ENCODE results near the gene ZNF780B. TPM values are rescaled to one million over a fixed set of nuclear protein-coding genes. Genes with fewer than 3 reads are reported as not detected.
A peak's percentile ranks its signal among the peaks of the same experiment; 100 is the strongest.

ZNF780B gene
- polyA plus RNA-seq (2013, experiment 1 of 2): 7.2 TPM
- 8.8 TPM for polyA plus RNA-seq (2013, experiment 2 of 2)

GRCh38 chr19:40055832-40056504 lies at the start of gene ZNF780B:
Gene ZNF780B, minus strand, starts transcription at chr19:40056231. Its CDS starts 5,899 bp downstream, at chr19:40050332.
- peak within 1 kb of the TSS in 1 of 2 experiments; percentile 78 for H3K23ac ChIP-seq (ENCODE audit: low read length in 2 of 2)
- H2BK15ac ChIP-seq (ENCODE audit: low read depth, poor library complexity, severe bottlenecking): peak within 1 kb of the TSS; percentile 52
- H3K9ac ChIP-seq (ENCODE audit: low read length): peak within 1 kb of the TSS; percentile 91
- no peak within 1 kb of the TSS for H2AK5ac ChIP-seq (ENCODE audit: low read length, severe bottlenecking)
- H3K14ac ChIP-seq (ENCODE audit: low read length in 2 of 2): peak within 1 kb of the TSS in 1 of 2 experiments; percentile 68
- no peak within 1 kb of the TSS for H3K27ac ChIP-seq (ENCODE audit: low read length, poor library complexity, severe bottlenecking)
- DNase-seq: peak; percentile 69
- no peaks in the 10 kb centered on the region for H3K27me3 ChIP-seq (ENCODE audit: control insufficient read depth in 1 of 2, insufficient read depth in 1 of 2, low read length in 2 of 2)
- peak within 1 kb of the TSS; percentile 94 for H2AFZ ChIP-seq (ENCODE audit: low read depth, low read length)
- H3K4ac ChIP-seq (ENCODE audit: low read depth in 1 of 2, low read length in 2 of 2): peak within 1 kb of the TSS; percentile 3 to 6
- peak within 1 kb of the TSS; percentile 95 for H4K8ac ChIP-seq (ENCODE audit: low read length)
- peaks cover 20% of the 10 kb centered on the region for H3K9me3 ChIP-seq (ENCODE audit: control insufficient read depth, low read length)
- H3K4me3 ChIP-seq (ENCODE audit: insufficient read depth in 1 of 2, low read depth in 1 of 2, low read length in 2 of 2): peak within 1 kb of the TSS; percentile 70 to 99
- peak within 1 kb of the TSS; percentile 55 to 61 for H3K18ac ChIP-seq (ENCODE audit: low read depth in 1 of 2, low read length in 2 of 2)
- H3K4me1 ChIP-seq (ENCODE audit: control insufficient read depth, insufficient read depth, low read depth, low read length): peaks cover 2% of the 10 kb centered on the region
- H2BK5ac ChIP-seq (ENCODE audit: low read depth, low read length, poor library complexity, severe bottlenecking): no peak within 1 kb of the TSS
- peak within 1 kb of the TSS; percentile 77 for H3K4me2 ChIP-seq (ENCODE audit: low read length, poor library complexity, severe bottlenecking)
- peak within 1 kb of the TSS; percentile 0 for H4K91ac ChIP-seq (ENCODE audit: low read length)
- no peaks in the 10 kb centered on the region for H3K36me3 ChIP-seq (ENCODE audit: control insufficient read depth in 1 of 2, insufficient read depth in 2 of 2, low read depth in 1 of 2, low read length in 2 of 2)
- under 1% methylated on average over 37 of the region's 41 CpGs for WGBS
- no peak within 1 kb of the TSS for H2BK12ac ChIP-seq (ENCODE audit: low read length in 2 of 2)
- H3K79me1 ChIP-seq (replicated peaks; ENCODE audit: low read length, poor library complexity, severe bottlenecking): peaks cover 10% of the 10 kb centered on the region
- H2BK120ac ChIP-seq (ENCODE audit: low read depth, low read length): no peak within 1 kb of the TSS

- Histone ChIP-seq H2BK12ac (ENCODE audit: low read length in 2 of 2) (no peak overlapping the region), H3K27ac (ENCODE audit: low read length, poor library complexity, severe bottlenecking) (no peak overlapping the region), H3K9ac (ENCODE audit: low read length) (no peak overlapping the region), H3K4me1 (ENCODE audit: control insufficient read depth, insufficient read depth, low read depth, low read length) (no peaks in the 10 kb centered on the region), H3K14ac (ENCODE audit: low read length in 2 of 2) (no peak overlapping the region), H3K36me3 (ENCODE audit: control insufficient read depth in 1 of 2, insufficient read depth in 2 of 2, low read depth in 1 of 2, low read length in 2 of 2) (no peaks in the 10 kb centered on the region), H3K23ac (ENCODE audit: low read length in 2 of 2) (no peak overlapping the region), H3K27me3 (ENCODE audit: control insufficient read depth in 1 of 2, insufficient read depth in 1 of 2, low read length in 2 of 2) (no peaks in the 10 kb centered on the region), H2BK5ac (ENCODE audit: low read depth, low read length, poor library complexity, severe bottlenecking) (no peak overlapping the region), H2AK5ac (ENCODE audit: low read length, severe bottlenecking) (no peak overlapping the region), H3K4me3 (ENCODE audit: insufficient read depth in 1 of 2, low read depth in 1 of 2, low read length in 2 of 2) (no peak overlapping the region), H2BK120ac (ENCODE audit: low read depth, low read length) (no peak overlapping the region), H4K91ac (ENCODE audit: low read length) (no peak overlapping the region), H4K8ac (ENCODE audit: low read length) (no peak overlapping the region), H3K79me1 (replicated peaks; ENCODE audit: low read length, poor library complexity, severe bottlenecking) (no peaks in the 10 kb centered on the region), H3K4me2 (ENCODE audit: low read length, poor library complexity, severe bottlenecking) (no peak overlapping the region), H3K4ac (ENCODE audit: low read depth in 1 of 2, low read length in 2 of 2) (no peak overlapping the region), H2AFZ (ENCODE audit: low read depth, low read length) (no peak overlapping the region), H3K9me3 (ENCODE audit: control insufficient read depth, low read length) (no peaks in the 10 kb centered on the region), H2BK15ac (ENCODE audit: low read depth, poor library complexity, severe bottlenecking) (no peak overlapping the region), H3K18ac (ENCODE audit: low read depth in 1 of 2, low read length in 2 of 2) (no peak overlapping the region)
- no CpG with 5 or more reads among the region's 1 CpG for WGBS
- DNase-seq: no peak
These were observed 48.7 kb upstream of the ZNF780B start for GRCh38 chr19:40104754-40105153.

GRCh38 chr19:40103600-40103999 lies 47.6 kb upstream of the ZNF780B start:
- no peak overlapping the region for H3K4me3 ChIP-seq (ENCODE audit: insufficient read depth in 1 of 2, low read depth in 1 of 2, low read length in 2 of 2)
- no peaks in the 10 kb centered on the region for H3K4me1 ChIP-seq (ENCODE audit: control insufficient read depth, insufficient read depth, low read depth, low read length)
- H3K9me3 ChIP-seq (ENCODE audit: control insufficient read depth, low read length): no peaks in the 10 kb centered on the region
- 81% methylated on average over 3 of the region's 4 CpGs for WGBS
- no peak overlapping the region for H3K23ac ChIP-seq (ENCODE audit: low read length in 2 of 2)
- H3K36me3 ChIP-seq (ENCODE audit: control insufficient read depth in 1 of 2, insufficient read depth in 2 of 2, low read depth in 1 of 2, low read length in 2 of 2): no peaks in the 10 kb centered on the region
- no peak overlapping the region for H2AK5ac ChIP-seq (ENCODE audit: low read length, severe bottlenecking)
- no peak overlapping the region for H3K9ac ChIP-seq (ENCODE audit: low read length)
- no peak for DNase-seq
- H3K18ac ChIP-seq (ENCODE audit: low read depth in 1 of 2, low read length in 2 of 2): no peak overlapping the region
- H2AFZ ChIP-seq (ENCODE audit: low read depth, low read length): no peak overlapping the region
- H4K8ac ChIP-seq (ENCODE audit: low read length): no peak overlapping the region
- no peak overlapping the region for H2BK5ac ChIP-seq (ENCODE audit: low read depth, low read length, poor library complexity, severe bottlenecking)
- no peak overlapping the region for H3K4ac ChIP-seq (ENCODE audit: low read depth in 1 of 2, low read length in 2 of 2)
- no peak overlapping the region for H3K14ac ChIP-seq (ENCODE audit: low read length in 2 of 2)
- H2BK15ac ChIP-seq (ENCODE audit: low read depth, poor library complexity, severe bottlenecking): no peak overlapping the region
- H2BK12ac ChIP-seq (ENCODE audit: low read length in 2 of 2): no peak overlapping the region
- no peak overlapping the region for H3K4me2 ChIP-seq (ENCODE audit: low read length, poor library complexity, severe bottlenecking)
- H3K79me1 ChIP-seq (replicated peaks; ENCODE audit: low read length, poor library complexity, severe bottlenecking): no peaks in the 10 kb centered on the region
- no peak overlapping the region for H2BK120ac ChIP-seq (ENCODE audit: low read depth, low read length)
- no peak overlapping the region for H4K91ac ChIP-seq (ENCODE audit: low read length)
- no peak overlapping the region for H3K27ac ChIP-seq (ENCODE audit: low read length, poor library complexity, severe bottlenecking)
- H3K27me3 ChIP-seq (ENCODE audit: control insufficient read depth in 1 of 2, insufficient read depth in 1 of 2, low read length in 2 of 2): no peaks in the 10 kb centered on the region

- no peak overlapping the region for H3K18ac ChIP-seq (ENCODE audit: low read depth in 1 of 2, low read length in 2 of 2)
- H2AK5ac ChIP-seq (ENCODE audit: low read length, severe bottlenecking): no peak overlapping the region
- H3K4me3 ChIP-seq (ENCODE audit: insufficient read depth in 1 of 2, low read depth in 1 of 2, low read length in 2 of 2): no peak overlapping the region
- H3K4me1 ChIP-seq (ENCODE audit: control insufficient read depth, insufficient read depth, low read depth, low read length): no peaks in the 10 kb centered on the region
- H3K9ac ChIP-seq (ENCODE audit: low read length): no peak overlapping the region
- no peaks in the 10 kb centered on the region for H3K9me3 ChIP-seq (ENCODE audit: control insufficient read depth, low read length)
- WGBS: no CpG with 5 or more reads among the region's 1 CpG
- H3K36me3 ChIP-seq (ENCODE audit: control insufficient read depth in 1 of 2, insufficient read depth in 2 of 2, low read depth in 1 of 2, low read length in 2 of 2): no peaks in the 10 kb centered on the region
- H3K4ac ChIP-seq (ENCODE audit: low read depth in 1 of 2, low read length in 2 of 2): no peak overlapping the region
- H4K91ac ChIP-seq (ENCODE audit: low read length): no peak overlapping the region
- no peak overlapping the region for H3K23ac ChIP-seq (ENCODE audit: low read length in 2 of 2)
- no peak overlapping the region for H2BK120ac ChIP-seq (ENCODE audit: low read depth, low read length)
- no peaks in the 10 kb centered on the region for H3K27me3 ChIP-seq (ENCODE audit: control insufficient read depth in 1 of 2, insufficient read depth in 1 of 2, low read length in 2 of 2)
- H3K4me2 ChIP-seq (ENCODE audit: low read length, poor library complexity, severe bottlenecking): no peak overlapping the region
- no peak overlapping the region for H3K14ac ChIP-seq (ENCODE audit: low read length in 2 of 2)
- no peak for DNase-seq
- no peak overlapping the region for H3K27ac ChIP-seq (ENCODE audit: low read length, poor library complexity, severe bottlenecking)
- no peak overlapping the region for H2BK15ac ChIP-seq (ENCODE audit: low read depth, poor library complexity, severe bottlenecking)
- H2BK5ac ChIP-seq (ENCODE audit: low read depth, low read length, poor library complexity, severe bottlenecking): no peak overlapping the region
- no peak overlapping the region for H2BK12ac ChIP-seq (ENCODE audit: low read length in 2 of 2)
- H4K8ac ChIP-seq (ENCODE audit: low read length): no peak overlapping the region
- no peak overlapping the region for H2AFZ ChIP-seq (ENCODE audit: low read depth, low read length)
- no peaks in the 10 kb centered on the region for H3K79me1 ChIP-seq (replicated peaks; ENCODE audit: low read length, poor library complexity, severe bottlenecking)
These were observed 45.8 kb upstream of the ZNF780B start for GRCh38 chr19:40101813-40102212.
